Stimulated activated naive CD8-positive, alpha-beta T cell treated with anti-CD3 and anti-CD28 coated beads, Interleukin-15, Interleukin-2, amounts not matched to agents 100 ng/mL and 50 ng/mL, for 24 hours (primary cell): Measurements from ENCODE around the gene NHLRC3.

Experiments used
- H3K27ac Mint-ChIP-seq: one replicate; pipeline ENCODE4 v1.8.0; 2021; ENCODE audit warnings: mild to moderate bottlenecking, mixed read lengths
- H3K27me3 Mint-ChIP-seq: one replicate; pipeline ENCODE4 v1.8.0; 2021; ENCODE audit warnings: mixed read lengths
- H3K36me3 Mint-ChIP-seq: one replicate; pipeline ENCODE4 v1.8.0; 2021; ENCODE audit warnings: low read depth, mixed read lengths
- H3K4me1 Mint-ChIP-seq: one replicate; pipeline ENCODE4 v1.8.0; 2021; ENCODE audit warnings: low read depth, mixed read lengths
- H3K4me3 Mint-ChIP-seq: one replicate; pipeline ENCODE4 v1.8.0; 2021; ENCODE audit warnings: mild to moderate bottlenecking, mixed read lengths
- H3K9me3 Mint-ChIP-seq: one replicate; pipeline ENCODE4 v1.8.0; 2021; ENCODE audit warnings: mixed read lengths

Gene NHLRC3

DNA sequence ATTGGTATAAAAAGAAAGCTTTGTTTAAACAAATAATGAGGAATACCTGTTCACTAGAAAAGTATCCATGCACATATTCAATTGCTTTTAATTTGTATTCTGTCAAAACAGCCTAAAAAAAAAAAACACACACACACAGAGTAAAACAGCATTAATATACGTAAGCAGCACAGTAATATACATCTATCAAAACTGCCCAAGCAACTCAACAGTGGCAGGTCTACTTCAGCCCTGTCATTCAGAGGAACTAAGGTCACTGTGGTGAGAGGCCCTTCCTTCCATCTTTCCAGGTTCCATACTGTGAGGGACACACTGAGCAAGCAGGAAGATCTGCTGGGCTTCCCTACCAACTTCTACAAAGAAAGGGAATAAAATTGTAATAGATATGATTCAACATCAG lies 4.2 kb upstream of the NHLRC3 start:
- Mint-ChIP-seq H3K27ac (peak overlapping the region; percentile 8), H3K9me3 (no peaks in the 10 kb centered on the region), H3K36me3 (peaks cover 34% of the 10 kb centered on the region), H3K4me1 (peaks cover 45% of the 10 kb centered on the region), H3K4me3 (peak overlapping the region; percentile 100), H3K27me3 (no peaks in the 10 kb centered on the region)

DNA sequence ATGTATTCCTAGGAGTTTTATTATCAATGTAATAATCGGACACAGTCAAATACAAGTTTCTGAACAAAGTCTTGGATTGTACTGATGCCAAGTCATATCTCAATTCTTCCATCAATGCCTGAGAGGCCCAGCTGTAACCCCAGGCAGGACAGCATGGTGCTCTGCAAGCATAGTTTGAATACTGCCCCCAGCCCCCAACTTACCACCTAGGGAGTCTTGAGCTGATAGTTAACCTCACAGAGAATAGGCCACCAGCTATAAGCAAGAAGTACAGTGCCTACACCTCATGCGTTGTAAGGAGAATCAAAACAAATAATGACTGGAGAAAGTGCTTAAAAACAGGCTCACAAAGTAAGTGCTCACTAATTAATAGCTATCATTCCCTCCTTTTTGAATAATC lies 3.1 kb upstream of the NHLRC3 start:
- Mint-ChIP-seq H3K27ac (peak overlapping the region; percentile 71), H3K9me3 (no peaks in the 10 kb centered on the region), H3K36me3 (peaks cover 28% of the 10 kb centered on the region), H3K27me3 (no peaks in the 10 kb centered on the region), H3K4me3 (peak overlapping the region; percentile 100), H3K4me1 (peaks cover 56% of the 10 kb centered on the region)

DNA sequence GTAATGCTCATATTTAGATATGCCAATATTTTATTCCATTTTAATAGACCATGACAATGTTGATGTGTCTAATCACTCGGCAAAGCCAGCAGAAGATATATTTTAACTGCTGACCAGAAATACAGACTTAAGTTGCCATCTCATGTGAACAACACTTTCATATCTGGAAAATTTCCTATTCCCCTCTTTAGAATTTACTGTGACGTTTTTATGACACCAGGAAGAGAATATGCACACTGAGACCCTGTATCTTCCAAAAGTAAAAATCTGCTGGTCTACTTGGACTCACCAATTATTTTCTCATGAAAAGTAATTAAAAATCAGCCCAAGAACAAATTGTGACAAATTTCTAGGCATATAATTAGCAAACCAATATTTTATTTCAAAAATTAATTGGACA lies 2.5 kb upstream of the NHLRC3 start:
- Mint-ChIP-seq H3K27me3 (no peaks in the 10 kb centered on the region), H3K27ac (peak overlapping the region; percentile 71), H3K4me3 (peak overlapping the region; percentile 100), H3K36me3 (peaks cover 34% of the 10 kb centered on the region), H3K9me3 (no peaks in the 10 kb centered on the region), H3K4me1 (peaks cover 62% of the 10 kb centered on the region)

DNA sequence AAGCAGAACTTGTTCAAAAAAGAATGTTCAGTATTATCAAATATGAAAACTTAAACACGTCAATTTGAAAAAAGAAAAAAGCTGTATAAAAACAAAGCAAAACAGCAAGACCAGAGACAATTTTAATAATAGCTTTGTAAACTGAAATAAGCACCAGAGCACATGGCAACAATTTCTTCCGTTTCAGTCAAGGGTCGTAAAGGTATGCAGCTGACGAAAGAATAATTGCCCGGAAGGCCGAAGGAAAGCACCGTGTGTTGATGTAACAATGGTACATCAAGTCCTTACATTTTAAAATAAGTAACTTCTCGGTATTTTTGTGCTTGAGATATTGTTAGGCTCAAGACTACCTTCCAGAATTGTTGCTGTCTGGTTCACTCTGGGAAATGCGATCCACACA lies 2.0 kb upstream of the NHLRC3 start:
- Mint-ChIP-seq H3K27ac (peak overlapping the region; percentile 71), H3K4me3 (peak overlapping the region; percentile 100), H3K4me1 (peaks cover 65% of the 10 kb centered on the region), H3K9me3 (no peaks in the 10 kb centered on the region), H3K27me3 (no peaks in the 10 kb centered on the region), H3K36me3 (peaks cover 36% of the 10 kb centered on the region)

DNA sequence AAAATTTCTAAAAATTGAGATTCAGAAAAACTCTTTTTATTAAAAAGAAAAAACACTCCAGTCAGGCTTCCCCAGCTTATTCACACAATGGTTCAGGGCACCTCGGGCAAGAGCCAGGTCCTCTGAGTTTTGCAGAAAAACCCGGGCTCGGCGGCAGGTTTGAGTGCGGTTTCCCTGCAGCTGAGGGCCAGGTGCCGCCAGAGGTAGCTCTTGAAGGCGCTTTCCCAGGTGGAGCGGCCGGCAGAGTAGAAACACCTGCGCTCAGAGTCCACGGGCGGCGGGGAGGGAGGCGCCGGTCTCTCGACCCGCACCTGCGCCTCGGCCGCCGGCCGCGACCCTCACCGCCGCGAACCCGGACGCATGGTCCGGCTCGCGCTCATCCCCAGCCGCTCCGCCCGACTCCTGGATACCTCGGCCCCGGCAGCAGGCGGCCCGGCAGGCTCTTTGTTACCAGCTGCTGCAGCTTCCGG lies 811 bp upstream of the NHLRC3 start:
- no peaks in the 10 kb centered on the region for H3K9me3 Mint-ChIP-seq
- H3K4me3 Mint-ChIP-seq, result peak overlapping the region; percentile 100
- H3K36me3 Mint-ChIP-seq, result peaks cover 27% of the 10 kb centered on the region
- H3K27me3 Mint-ChIP-seq, result no peaks in the 10 kb centered on the region
- H3K4me1 Mint-ChIP-seq, result peaks cover 60% of the 10 kb centered on the region
- H3K27ac Mint-ChIP-seq, result peak overlapping the region; percentile 71

DNA sequence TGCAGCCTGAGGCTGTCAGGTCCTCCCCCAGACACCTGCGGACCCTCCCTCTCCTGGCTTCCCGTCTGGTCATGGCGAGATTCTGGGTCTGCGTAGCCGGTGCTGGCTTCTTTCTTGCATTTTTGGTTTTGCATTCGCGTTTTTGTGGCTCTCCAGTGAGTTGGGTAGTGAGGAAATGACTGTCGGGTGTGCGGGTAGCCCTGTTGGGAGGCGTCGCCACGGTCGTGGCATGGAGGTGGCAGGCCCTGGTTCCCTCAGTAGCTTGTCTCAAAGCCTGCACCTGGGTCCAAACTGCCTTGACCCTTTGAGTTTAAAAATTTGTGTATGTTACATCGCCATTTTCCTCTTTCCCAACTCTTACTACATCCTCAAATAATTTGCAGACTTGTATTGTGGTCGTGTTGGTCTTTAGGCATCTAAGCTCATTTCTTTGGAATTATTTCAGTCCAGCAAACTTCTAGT lies 344 bp downstream of the NHLRC3 start:
- Mint-ChIP-seq H3K36me3 (peaks cover 31% of the 10 kb centered on the region), H3K9me3 (no peaks in the 10 kb centered on the region), H3K27me3 (no peaks in the 10 kb centered on the region), H3K27ac (peak overlapping the region; percentile 99), H3K4me3 (peak overlapping the region; percentile 100), H3K4me1 (peaks cover 60% of the 10 kb centered on the region)

DNA sequence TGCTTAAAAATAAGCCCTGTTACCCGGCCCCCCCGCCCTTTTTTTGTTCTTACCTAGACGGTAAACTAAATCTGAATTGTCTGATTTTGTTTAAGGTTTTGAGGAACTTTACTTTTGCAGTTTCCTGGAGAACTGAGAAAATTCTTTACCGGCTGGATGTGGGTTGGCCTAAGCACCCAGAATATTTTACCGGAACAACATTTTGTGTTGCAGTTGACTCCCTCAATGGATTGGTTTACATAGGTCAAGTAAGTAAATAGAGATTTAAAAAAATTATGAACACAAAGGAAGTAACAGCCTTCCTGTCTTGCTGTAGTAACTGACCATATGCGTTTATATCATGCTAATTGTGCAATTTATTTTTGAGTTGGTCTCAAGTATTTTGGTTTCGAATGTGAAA lies 785 bp downstream of the NHLRC3 start:
- no peaks in the 10 kb centered on the region for H3K9me3 Mint-ChIP-seq
- H3K36me3 Mint-ChIP-seq, result peaks cover 31% of the 10 kb centered on the region
- H3K27ac Mint-ChIP-seq, result peak overlapping the region; percentile 99
- H3K4me1 Mint-ChIP-seq, result peaks cover 56% of the 10 kb centered on the region
- H3K4me3 Mint-ChIP-seq, result peak overlapping the region; percentile 100
- no peaks in the 10 kb centered on the region for H3K27me3 Mint-ChIP-seq

DNA sequence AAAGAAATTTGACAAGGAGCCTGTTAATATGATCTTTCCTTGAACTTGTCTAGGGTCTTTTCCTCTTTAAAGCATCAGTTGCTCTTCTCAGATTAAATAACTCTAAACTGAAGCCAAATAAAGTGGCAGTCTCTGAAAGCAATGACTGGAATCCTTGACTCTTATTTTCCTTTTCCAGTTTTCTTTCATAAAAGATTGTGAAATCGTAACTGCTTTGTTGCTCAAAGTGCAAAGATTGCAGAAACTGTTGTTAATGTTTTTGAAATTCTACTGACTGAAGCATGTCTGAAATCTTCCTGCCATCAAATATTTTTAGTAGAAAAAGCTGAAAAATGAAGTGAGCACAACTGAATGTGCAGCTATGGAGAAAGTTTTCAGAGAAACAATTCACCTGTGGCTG lies 1.9 kb downstream of the NHLRC3 start:
- Mint-ChIP-seq H3K27ac (peak overlapping the region; percentile 61), H3K36me3 (peaks cover 35% of the 10 kb centered on the region), H3K4me1 (peaks cover 44% of the 10 kb centered on the region), H3K4me3 (peak overlapping the region; percentile 100), H3K27me3 (no peaks in the 10 kb centered on the region), H3K9me3 (no peaks in the 10 kb centered on the region)

DNA sequence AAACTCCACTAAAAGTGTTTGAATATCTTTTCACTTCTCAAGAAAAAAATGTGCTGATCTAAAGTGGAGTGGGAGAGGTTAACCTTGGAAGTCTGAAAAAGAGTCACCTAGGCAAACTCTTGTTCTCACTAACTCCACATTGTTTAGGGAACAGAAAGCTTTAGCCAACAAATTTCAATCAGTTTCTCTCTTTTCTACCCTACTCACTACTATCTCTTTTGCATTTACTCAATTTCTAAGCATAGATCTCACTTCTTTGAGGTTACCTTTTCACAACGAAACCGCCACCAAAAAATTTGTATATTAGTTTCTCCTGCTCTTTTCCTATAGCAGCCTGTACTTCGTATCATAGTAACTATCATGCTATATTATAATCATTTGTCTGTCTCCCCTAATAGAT lies 6.3 kb downstream of the NHLRC3 start:
- Mint-ChIP-seq H3K4me3 (no peak overlapping the region), H3K27me3 (no peaks in the 10 kb centered on the region), H3K4me1 (peaks cover 26% of the 10 kb centered on the region), H3K9me3 (no peaks in the 10 kb centered on the region), H3K27ac (no peak overlapping the region), H3K36me3 (peaks cover 50% of the 10 kb centered on the region)

DNA sequence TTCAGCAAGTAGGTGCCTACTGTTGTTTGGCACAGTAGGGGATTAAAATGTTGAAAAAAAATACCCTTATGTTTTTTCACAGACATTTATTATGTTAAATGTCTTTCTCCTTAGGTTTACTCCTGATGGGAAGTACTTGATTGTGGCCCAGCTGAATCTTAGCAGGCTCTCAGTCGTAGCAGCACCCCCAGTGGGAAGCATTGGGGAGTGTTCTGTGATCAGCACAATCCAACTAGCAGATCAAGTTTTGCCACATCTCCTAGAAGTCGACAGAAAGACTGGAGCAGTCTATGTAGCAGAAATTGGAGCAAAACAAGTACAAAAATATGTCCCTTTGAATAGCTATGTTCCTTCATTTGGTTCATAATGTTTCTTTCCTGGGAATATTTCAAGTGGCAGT lies 9.3 kb downstream of the NHLRC3 start:
- no peaks in the 10 kb centered on the region for H3K27me3 Mint-ChIP-seq
- H3K27ac Mint-ChIP-seq, result no peak overlapping the region
- H3K36me3 Mint-ChIP-seq, result peaks cover 38% of the 10 kb centered on the region
- H3K4me1 Mint-ChIP-seq, result peaks cover 4% of the 10 kb centered on the region
- H3K9me3 Mint-ChIP-seq, result no peaks in the 10 kb centered on the region
- H3K4me3 Mint-ChIP-seq, result no peak overlapping the region

DNA sequence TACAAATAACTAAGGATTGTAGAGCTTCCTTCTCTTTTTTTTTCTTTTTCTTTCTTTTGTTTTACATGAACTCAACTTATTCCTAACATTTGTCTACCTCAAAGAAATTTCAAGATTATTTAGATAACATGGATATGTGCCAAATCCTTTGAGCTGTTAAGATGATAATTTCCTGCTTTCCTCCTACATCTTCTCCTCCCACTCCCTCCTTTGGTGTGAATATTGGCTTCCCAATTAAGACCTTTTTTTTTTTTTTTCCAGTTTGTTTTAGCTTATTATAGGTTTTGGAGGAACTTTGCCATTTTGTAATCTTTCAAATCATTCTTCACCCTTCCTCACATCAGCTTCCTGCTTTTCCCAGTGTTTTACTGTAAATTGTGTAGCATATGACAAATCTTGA lies 10.6 kb downstream of the NHLRC3 start:
- peaks cover 33% of the 10 kb centered on the region for H3K36me3 Mint-ChIP-seq
- peaks cover 6% of the 10 kb centered on the region for H3K4me1 Mint-ChIP-seq
- H3K27me3 Mint-ChIP-seq, result no peaks in the 10 kb centered on the region
- no peaks in the 10 kb centered on the region for H3K9me3 Mint-ChIP-seq
- H3K27ac Mint-ChIP-seq, result no peak overlapping the region
- H3K4me3 Mint-ChIP-seq, result no peak overlapping the region

DNA sequence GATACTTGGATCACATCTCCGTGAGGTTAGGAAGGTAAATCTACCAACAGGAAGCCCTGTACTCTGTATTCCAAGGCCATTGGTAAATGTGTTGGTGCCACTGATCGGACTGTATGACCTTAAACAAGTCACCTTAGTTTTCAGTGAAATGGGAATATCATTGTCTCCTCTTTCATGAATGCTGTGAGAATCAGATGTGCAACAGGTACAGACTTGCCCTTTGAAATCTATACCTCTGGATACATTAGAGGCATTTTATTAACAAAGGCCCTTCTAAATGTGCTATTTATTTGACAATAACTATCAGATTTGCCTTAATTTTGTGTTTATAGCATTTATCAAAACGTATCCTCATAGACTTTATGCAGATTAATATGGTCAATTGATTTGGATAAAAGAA lies 11.0 kb downstream of the NHLRC3 start:
- peaks cover 32% of the 10 kb centered on the region for H3K36me3 Mint-ChIP-seq
- no peak overlapping the region for H3K4me3 Mint-ChIP-seq
- H3K27me3 Mint-ChIP-seq, result no peaks in the 10 kb centered on the region
- H3K9me3 Mint-ChIP-seq, result no peaks in the 10 kb centered on the region
- H3K4me1 Mint-ChIP-seq, result peaks cover 11% of the 10 kb centered on the region
- H3K27ac Mint-ChIP-seq, result no peak overlapping the region

DNA sequence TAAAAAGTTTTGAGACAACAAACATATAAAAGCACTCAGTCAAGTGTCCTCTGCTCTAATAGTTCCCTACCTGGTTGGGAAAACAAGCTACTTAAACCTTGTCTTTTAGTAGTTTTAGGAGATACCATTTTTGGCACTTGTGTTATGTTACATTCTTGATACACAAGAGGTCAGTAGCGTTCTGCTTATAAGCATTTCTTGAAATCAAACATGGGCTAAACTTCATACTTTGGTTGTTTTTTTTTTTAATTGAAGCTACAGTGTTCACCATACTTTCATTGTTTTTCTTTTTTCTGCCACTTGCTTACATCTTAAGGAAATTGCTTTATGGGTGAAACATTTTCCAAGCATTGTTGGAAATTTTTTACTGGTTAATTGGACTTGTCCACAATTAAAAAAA lies 12.9 kb downstream of the NHLRC3 start:
- Mint-ChIP-seq H3K27me3 (no peaks in the 10 kb centered on the region), H3K27ac (no peak overlapping the region), H3K9me3 (no peaks in the 10 kb centered on the region), H3K4me3 (no peak overlapping the region), H3K36me3 (peaks cover 29% of the 10 kb centered on the region), H3K4me1 (peaks cover 13% of the 10 kb centered on the region)

DNA sequence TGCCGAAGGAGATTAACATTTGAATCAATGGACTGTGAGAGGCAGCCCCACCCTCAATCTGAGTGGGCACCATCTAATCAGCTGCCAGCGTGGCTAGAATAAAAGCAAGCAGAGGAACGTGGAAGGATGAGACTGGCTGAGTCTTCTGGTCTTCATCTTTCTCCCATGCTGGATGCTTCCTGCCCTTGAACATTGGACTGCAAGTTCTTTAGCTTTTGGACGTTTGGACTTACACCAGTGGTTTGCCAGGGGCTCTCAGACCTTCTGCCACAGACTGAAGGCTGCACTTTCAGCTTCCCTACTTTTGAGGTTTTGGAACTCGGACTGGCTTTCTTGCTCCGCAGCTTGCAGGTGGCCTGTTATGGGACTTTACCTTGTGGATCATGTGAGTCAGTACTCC lies 14.7 kb downstream of the NHLRC3 start:
- H3K9me3 Mint-ChIP-seq, result no peaks in the 10 kb centered on the region
- no peaks in the 10 kb centered on the region for H3K27me3 Mint-ChIP-seq
- no peak overlapping the region for H3K4me3 Mint-ChIP-seq
- H3K36me3 Mint-ChIP-seq, result peaks cover 31% of the 10 kb centered on the region
- no peak overlapping the region for H3K27ac Mint-ChIP-seq
- peaks cover 20% of the 10 kb centered on the region for H3K4me1 Mint-ChIP-seq

DNA sequence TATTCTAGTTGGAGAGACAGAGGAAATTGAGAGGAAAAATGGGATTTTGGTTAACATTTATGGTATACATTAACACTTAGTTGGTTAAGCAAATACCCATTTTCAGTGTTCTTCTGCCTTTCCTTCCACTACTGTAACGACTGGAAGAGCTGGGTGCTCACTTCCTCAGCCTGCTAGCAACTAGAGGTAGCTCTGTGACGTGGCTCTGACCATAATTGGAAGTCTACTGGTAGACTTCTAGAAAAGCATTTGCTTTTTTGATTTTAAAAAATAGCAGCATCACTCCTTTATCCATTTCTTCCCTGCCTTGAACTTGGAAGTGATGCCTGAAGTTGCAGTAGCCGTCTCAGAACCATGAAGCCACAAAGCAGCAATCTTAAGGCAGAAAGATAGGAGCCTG lies 15.9 kb downstream of the NHLRC3 start:
- H3K4me1 Mint-ChIP-seq, result peaks cover 28% of the 10 kb centered on the region
- H3K27ac Mint-ChIP-seq, result no peak overlapping the region

DNA sequence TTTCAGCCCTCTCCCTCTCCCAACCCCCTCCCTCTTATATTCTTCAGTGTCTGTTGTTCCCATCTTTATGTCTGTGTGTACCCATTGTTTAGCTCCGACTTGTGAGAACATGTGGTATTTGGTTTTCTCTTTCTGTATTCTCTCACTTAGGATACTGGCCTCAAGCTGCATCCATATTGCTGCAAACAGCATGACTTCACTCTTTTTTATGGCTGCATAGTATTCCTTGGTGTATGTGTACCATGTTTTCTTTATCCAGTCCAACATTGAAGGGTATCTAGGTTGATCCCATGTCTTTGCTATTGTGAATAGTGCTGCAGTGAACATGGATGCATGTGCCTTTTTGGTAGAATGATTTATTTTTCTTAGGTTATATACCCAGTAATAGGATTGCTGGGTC lies 17.8 kb downstream of the NHLRC3 start:
- no peaks in the 10 kb centered on the region for H3K27me3 Mint-ChIP-seq

More for the DNA sequence above, 15.9 kb downstream of the NHLRC3 start:
- Mint-ChIP-seq H3K36me3 (peaks cover 36% of the 10 kb centered on the region), H3K27me3 (no peaks in the 10 kb centered on the region), H3K4me3 (no peak overlapping the region), H3K9me3 (no peaks in the 10 kb centered on the region)

More for the DNA sequence above, 17.8 kb downstream of the NHLRC3 start:
- H3K4me3 Mint-ChIP-seq, result no peak overlapping the region
- no peaks in the 10 kb centered on the region for H3K9me3 Mint-ChIP-seq
- no peak overlapping the region for H3K27ac Mint-ChIP-seq
- H3K4me1 Mint-ChIP-seq, result peaks cover 30% of the 10 kb centered on the region
- H3K36me3 Mint-ChIP-seq, result peaks cover 45% of the 10 kb centered on the region
